UCSD-AML1 (cell line): Measurements from ENCODE around the gene GCK.

Experiments used
- DNase-seq: peaks from one replicate; lab custom pipeline; 2025; ENCODE audit not compliant: unreplicated experiment; lab: John Stamatoyannopoulos, UW

GCK gene

GRCh38 chr7:44106311-44107065, 82.8 kb downstream of the GCK start:
- DNase-seq, result no peak

DNA sequence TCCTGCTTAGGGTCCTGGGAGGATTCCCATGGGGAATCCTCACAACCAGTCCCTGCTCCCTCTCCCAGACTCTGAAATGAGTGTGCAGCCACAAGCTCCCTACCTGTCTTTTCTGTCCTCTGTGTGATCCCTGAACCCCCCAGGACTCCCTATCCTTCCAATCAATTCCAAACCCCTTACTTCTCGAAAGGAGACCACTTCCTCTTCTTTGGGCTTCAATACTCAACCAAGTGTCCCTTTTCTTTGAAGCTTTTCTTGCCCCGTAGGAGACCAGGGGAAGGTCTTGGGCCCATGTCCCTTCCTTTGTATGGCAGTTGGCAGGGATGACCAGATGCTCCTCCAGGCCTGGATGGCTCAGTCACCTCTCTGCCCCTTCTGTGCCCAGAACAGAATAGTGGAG, 83.4 kb downstream of the GCK start:
- no peak for DNase-seq

GRCh38 chr7:44104860-44105771, 84.1 kb downstream of the GCK start:
- DNase-seq, result no peak

DNA sequence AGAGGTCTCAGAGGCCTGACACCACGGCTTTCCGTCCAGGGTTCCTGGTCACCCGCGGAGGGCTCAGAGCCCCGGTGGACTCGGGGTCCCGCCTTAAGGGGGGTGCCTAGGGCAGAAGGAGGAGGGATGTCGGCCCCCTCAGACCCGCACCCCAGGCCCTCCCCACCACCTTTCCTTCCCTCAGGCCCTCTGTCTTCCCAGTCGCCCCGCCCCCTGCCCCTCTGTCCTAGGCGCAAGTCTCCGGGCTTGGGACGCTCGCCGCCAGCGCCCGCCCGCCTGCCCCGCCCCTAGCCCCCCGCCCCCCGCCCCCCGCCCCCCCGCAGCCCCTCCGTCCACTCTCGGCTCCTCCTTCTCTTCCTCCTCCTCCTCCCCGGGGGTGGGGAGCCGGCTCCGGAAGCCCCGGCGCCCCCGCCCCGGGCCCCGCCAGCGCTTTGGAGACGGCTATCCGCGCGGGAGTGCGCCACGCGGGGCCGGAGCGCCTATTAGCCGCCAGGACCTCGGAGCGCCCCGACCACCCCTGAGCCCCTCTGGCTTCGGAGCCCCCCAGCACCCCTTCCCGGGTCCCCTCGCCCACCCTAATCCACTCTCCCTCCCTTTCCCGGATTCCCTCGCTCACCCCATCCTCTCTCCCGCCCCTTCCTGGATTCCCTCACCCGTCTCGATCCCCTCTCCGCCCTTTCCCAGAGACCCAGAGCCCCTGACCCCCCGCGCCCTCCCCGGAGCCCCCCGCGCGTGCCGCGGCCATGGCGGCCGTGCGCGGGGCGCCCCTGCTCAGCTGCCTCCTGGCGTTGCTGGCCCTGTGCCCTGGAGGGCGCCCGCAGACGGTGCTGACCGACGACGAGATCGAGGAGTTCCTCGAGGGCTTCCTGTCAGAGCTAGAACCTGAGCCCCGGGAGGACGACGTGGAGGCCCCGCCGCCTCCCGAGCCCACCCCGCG, 85.0 kb downstream of the GCK start, which contains the start of gene AEBP1:
Gene AEBP1, plus strand, starts transcription at position 423 of the 937 bp plus-strand sequence. Its CDS starts 321 bp downstream, at position 744.
- no peak for DNase-seq

DNA sequence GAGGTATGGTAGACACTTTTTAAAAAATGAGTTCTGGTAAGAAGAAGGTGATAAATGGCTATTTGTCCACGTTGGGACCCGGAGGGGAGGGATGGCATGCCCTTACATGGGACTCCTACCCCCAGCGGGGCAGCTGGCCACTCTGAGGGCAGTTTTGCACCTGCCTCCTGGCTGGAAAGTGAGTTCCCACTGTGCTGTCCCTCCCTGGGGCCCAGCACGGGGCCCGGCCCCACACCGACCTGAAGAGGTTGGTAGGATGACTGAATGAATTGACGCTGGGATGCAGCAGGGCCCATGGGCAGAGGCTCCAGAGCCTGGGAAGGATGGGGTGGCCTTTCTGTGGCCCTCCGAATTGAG, 85.7 kb downstream of the GCK start:
- no peak for DNase-seq

- no peak for DNase-seq
Observed at GRCh38 chr7:44102846-44103565, 86.2 kb downstream of the GCK start.

DNA sequence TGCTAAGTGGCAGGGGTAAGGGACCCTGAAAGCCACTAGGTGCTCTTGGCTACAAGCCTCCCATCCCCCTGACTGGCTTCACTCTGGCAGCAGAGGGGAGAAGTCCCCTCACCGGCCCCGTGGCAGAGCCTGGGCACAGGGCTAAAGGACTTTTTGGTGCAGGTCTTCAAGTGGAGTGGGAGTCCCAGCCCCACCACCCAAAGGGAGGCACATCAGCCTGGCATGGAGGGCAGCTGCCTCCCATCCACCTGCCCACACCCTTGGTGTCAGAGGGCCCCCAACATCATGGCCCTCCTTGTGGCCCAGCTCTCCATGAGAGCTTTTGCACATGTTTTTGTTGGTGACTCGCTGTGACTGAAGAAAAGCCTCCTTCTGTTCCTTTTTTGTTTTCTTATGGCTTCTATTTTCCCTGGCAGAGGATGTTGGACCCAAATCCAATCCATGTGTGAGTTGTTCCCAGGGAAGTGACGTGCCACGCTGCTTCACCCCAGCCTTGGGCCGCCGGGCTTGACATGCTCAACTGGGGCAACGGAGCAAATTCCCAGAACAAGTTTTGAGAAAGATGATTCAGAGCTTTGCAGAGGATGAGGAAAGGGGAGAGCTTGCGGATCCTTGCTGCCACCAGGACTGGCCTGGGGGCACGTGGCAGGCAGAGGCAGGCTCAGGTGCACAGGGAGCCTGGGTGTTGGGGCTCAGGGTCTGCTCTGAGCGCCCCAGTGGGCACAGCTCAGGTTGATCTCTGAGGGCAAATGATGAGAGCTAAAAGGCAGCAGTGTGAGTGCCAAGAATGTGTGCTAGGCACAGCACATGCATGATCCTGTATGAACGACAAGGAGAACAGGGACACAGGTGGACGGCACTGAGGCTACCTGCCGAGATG, 87.0 kb downstream of the GCK start:
- DNase-seq, result no peak

DNA sequence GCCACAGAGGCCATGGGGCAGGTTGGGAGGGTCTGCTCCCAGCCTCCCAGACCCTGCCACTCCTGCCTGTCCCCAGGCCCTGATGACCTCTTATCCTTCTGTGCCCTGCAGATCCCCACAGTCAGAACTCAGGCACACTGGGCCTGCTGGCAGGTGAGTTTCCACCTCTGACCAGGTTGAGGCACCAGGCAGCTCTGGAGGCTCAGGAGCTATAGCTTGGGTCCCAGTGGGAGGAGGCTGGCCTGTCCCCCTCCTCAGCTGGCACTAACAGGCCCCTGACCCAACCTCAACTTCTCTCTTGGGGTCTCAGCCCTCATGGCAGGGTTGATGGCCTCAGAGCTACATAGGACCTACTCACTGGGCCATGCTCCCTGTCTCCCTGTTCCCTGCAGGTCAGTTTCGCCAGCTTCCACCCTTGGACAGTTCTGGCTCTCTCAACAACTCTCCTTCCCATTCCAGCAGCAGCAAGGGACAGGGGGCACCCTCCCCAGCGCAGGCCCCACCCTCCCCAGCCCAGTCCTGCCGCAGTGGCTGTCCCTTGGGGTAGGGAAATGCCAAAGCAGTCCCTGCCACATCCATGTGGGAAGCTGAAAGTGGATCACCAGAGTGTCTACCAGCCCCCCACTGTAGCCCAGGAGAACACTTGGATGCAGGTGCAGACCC, 87.8 kb downstream of the GCK start:
- DNase-seq, result no peak

DNA sequence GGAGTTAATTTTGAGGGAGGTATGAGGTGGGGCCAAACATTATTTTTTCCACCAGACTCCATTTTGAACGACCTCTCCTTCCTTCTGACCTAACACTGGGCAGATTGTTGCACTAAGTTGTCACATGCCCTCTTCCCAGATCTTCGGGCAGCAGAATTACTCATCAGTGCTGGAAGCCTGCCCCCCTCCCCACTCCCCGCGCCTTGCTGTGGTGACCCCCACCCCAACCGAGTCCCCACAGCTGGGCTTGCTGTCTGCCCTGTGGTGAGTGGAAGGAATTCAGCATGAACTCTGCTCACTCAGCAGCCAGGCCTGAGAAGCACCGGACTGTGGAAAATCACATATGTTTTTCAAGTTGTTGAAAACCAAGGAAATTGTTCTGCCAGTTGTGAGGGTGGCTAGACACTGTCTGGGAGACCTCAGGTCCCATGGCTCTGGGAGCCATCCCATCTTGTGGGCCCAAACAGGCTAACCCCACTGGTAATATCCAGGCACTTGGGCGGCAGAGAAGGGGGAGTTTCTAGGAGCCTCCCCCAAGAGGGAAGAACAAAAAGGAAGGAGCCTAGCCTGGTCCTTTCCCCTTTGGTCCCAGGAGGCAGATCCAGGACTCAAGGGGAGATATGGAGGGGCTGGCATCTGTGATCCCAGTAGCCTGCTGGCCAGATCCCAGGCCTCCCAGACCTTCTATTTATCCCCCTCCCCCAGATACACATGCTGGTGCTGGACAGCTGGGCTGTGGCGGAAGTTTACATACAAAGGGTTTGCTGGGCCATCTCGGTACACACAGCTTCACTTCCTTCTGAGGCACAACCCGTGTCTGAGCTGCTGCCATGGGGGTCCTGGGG, 88.6 kb downstream of the GCK start:
- DNase-seq, result no peak

DNA sequence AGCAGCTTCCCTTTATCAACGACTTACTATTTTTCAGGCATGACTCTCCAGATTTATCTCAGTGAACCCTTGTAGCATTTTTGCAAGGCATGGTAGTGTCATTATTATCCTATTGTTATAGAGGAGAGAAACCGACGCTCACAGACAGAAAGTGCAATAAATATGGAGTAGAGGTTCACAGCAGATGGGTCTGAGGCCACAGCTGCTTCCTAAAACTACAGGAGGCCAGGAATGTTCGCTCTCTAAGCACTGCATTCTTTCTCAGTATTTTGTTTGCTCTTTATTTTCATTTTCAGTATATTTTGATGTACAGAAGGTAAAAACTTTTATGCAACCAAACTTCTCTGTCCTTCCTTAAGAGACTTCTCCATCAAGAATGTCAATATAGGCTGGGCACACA, 89.6 kb downstream of the GCK start:
- DNase-seq, result no peak

GRCh38 chr7:44098092-44099068, 90.9 kb downstream of the GCK start:
- no peak for DNase-seq

DNA sequence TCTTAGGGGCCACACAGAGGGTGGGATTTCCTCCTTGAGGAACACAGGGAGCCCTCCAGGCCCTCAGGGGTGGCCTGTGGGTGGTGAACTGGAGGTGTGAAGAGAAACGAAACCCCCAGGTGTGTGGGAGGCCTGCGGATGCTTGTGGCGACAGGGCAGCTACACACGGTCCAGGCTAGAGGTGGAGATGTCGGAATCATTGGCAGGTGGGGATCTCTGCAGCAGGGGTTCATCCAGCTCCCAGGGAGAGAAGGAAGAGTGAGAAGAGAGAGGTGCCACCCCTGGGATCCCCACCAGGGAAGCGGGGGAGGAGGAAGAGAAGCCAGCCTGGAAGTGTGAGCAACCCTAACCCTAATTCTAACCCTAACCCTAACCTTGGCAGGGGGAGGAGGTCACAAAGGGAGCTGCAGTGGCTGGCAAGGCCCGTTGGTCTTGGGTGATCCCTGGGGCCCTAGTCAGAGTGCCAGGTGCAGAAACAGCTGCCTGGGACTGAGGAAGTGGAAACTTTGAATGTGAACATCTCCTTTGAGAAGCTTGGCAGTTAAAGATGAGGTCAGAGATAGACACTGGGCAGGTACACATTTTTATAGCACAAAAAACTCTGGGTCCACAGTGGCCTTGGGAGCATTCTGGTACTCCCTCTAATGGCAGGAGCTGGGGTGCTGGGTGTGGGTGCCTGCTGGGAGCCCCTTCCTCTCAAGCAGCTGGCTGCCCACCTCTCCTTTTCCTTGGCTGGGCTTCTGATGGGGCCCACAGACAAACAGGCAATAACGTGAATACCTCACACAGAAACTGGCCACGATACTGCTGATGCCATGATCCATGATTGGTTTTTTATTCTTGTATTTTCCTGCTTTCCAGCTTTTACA, 91.9 kb downstream of the GCK start:
- DNase-seq, result peak; percentile 12

GRCh38 chr7:44096326-44096881, 92.8 kb downstream of the GCK start:
- no peak for DNase-seq

DNA sequence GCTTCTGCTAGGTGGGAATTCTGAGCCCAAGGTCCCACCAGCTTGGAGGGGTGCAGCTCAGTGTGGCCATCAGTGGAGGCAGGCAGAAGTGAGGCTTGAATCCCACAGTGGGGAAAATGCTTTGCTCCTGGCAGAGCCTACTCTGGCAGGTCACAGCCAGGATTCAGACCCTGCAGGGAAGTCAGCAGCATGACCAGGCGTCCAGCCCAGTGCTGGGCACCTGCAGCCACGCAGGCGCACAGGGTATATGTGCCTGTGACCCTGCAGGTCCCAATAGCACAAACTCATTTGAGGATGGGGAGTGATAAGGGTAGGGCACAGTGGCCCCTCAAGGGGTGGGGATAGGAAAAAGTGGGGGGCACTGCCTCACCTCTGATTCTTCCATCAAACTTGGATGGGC, 93.5 kb downstream of the GCK start:
- no peak for DNase-seq

- no peak for DNase-seq
Observed at GRCh38 chr7:44094883-44095592, 94.2 kb downstream of the GCK start.
